Measurements from ENCODE around the gene ADGRG7.

ADGRG7 gene

GRCh38 chr3:100702980-100703345 lies 93.6 kb downstream of the ADGRG7 start:
- no peak for DNase-seq

- no peak for DNase-seq
Observed at GRCh38 chr3:100703865-100704264, 94.5 kb downstream of the ADGRG7 start.

GRCh38 chr3:100706365-100706764 lies 97.0 kb downstream of the ADGRG7 start:
- DNase-seq, result no peak

- DNase-seq, result no peak
Observed at GRCh38 chr3:100708644-100708988, 99.2 kb downstream of the ADGRG7 start.

- peak; percentile 95 for DNase-seq
Observed at GRCh38 chr3:100708989-100709841, 99.8 kb downstream of the ADGRG7 start, which contains the start of gene TFG. Gene TFG (plus strand): TSS chr3:100709494. CDS start chr3:100713686, 4,192 bp downstream.

GRCh38 chr3:100709842-100710260 lies 100.5 kb downstream of the ADGRG7 start:
- DNase-seq, result no peak

- peak; percentile 46 for DNase-seq
Observed at GRCh38 chr3:100710261-100710968, 101.0 kb downstream of the ADGRG7 start.

GRCh38 chr3:100715176-100715575 lies 105.8 kb downstream of the ADGRG7 start:
- no peak for DNase-seq

- no peak for DNase-seq
Observed at GRCh38 chr3:100717063-100717462, 107.7 kb downstream of the ADGRG7 start.

GRCh38 chr3:100717637-100718487 lies 108.5 kb downstream of the ADGRG7 start:
- DNase-seq, result no peak

- DNase-seq, result no peak
Observed at GRCh38 chr3:100719136-100719535, 109.7 kb downstream of the ADGRG7 start.

GRCh38 chr3:100720426-100720825 lies 111.0 kb downstream of the ADGRG7 start:
- DNase-seq, result no peak

- DNase-seq, result no peak
Observed at GRCh38 chr3:100725935-100726513, 116.6 kb downstream of the ADGRG7 start.

GRCh38 chr3:100726706-100727105 lies 117.3 kb downstream of the ADGRG7 start:
- no peak for DNase-seq

GRCh38 chr3:100730524-100730923 lies 121.1 kb downstream of the ADGRG7 start:
- no peak for DNase-seq

GRCh38 chr3:100732435-100732834 lies 123.0 kb downstream of the ADGRG7 start:
- no peak for DNase-seq

- no peak for DNase-seq
Observed at GRCh38 chr3:100737334-100737733, 127.9 kb downstream of the ADGRG7 start.

- no peak for DNase-seq
Observed at GRCh38 chr3:100740207-100740606, 130.8 kb downstream of the ADGRG7 start.

GRCh38 chr3:100743535-100743934 lies 134.1 kb downstream of the ADGRG7 start:
- no peak for DNase-seq

GRCh38 chr3:100744671-100745070 lies 135.3 kb downstream of the ADGRG7 start:
- no peak for DNase-seq

All from GF-D8 (cell line).